ENCODE data around the gene STX7. TPM values are rescaled to one million over a fixed set of nuclear protein-coding genes. Genes with fewer than 3 reads are reported as not detected.
A peak's percentile ranks its signal among the peaks of the same experiment; 100 is the strongest.

Gene STX7
- total RNA-seq, 1 experiment from 2014 or later: 33.0 TPM

DNA sequence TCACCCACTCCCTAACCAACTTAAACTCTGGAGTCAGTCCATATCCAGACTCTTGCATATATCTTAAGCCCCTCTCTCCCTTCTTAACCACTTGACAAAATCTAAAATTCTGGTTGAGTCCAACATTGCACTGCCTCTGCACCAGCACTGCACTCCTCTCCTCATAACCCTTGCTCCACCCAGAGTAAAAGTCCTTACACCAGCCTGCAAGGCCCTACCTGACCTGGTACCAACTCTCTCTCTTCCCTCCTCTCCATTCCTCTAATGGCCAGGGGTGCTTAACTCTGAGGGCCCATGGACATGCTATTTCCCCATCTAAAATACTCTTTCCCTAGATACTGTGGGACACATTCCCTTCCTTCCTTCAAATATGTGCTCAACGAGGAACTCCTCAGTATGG, 21.0 kb downstream of the STX7 start:
- no peak for DNase-seq (ENCODE audit: unreplicated experiment)
- TF ChIP-seq, protein P1, sequence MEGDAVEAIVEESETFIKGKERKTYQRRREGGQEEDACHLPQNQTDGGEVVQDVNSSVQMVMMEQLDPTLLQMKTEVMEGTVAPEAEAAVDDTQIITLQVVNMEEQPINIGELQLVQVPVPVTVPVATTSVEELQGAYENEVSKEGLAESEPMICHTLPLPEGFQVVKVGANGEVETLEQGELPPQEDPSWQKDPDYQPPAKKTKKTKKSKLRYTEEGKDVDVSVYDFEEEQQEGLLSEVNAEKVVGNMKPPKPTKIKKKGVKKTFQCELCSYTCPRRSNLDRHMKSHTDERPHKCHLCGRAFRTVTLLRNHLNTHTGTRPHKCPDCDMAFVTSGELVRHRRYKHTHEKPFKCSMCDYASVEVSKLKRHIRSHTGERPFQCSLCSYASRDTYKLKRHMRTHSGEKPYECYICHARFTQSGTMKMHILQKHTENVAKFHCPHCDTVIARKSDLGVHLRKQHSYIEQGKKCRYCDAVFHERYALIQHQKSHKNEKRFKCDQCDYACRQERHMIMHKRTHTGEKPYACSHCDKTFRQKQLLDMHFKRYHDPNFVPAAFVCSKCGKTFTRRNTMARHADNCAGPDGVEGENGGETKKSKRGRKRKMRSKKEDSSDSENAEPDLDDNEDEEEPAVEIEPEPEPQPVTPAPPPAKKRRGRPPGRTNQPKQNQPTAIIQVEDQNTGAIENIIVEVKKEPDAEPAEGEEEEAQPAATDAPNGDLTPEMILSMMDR (IDR thresholded peaks at IDR 0.05; ENCODE audit: unreplicated experiment): no peak
- no peak overlapping the region for H3K27ac Mint-ChIP-seq (ENCODE audit: low read depth, unreplicated experiment)
- CTCF ChIA-PET: interaction anchor here (0.5 to 6.0 kb wide), 5 partner anchors 23 to 841 kb away, joined by 3 to 48 read pairs (median 4); no protein-coding TSS in a partner anchor
- intact Hi-C loops (cut with micrococcal nuclease): no loop called here
- H3K27me3 Mint-ChIP-seq (ENCODE audit: insufficient read depth, unreplicated experiment): no peaks in the 10 kb centered on the region
- H3K4me3 Mint-ChIP-seq (ENCODE audit: unreplicated experiment): no peak overlapping the region
- H3K4me1 Mint-ChIP-seq (ENCODE audit: insufficient read depth, unreplicated experiment): no peaks in the 10 kb centered on the region
- H3K9me3 Mint-ChIP-seq (ENCODE audit: unreplicated experiment): peaks cover 9% of the 10 kb centered on the region
- POLR2A ChIA-PET: interaction anchor here (0.7 kb wide), 1 partner anchor 20 kb away, joined by 3 read pairs; no protein-coding TSS in a partner anchor
- no TSS peak for BruUV-seq (replicated peaks)
- no peaks in the 10 kb centered on the region for H3K36me3 Mint-ChIP-seq (ENCODE audit: insufficient read depth, unreplicated experiment)

DNA sequence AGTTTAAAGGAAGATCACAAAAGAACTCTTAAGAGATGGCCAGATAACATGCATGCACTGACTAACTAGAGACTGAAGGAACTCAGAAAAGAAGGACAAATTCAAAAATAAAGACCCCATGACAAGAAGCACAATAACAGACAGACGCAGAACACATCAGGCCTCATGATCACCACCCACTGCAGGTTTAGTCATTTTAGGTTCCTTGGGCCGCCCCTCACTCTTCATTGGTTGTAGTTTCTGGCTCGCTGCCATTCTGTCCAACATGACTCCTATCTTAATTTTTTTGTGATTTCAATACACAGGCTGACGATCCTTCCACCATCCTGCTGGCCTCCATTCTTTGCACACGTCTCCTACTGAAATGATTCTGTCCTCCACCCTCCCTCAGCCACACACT, 21.6 kb downstream of the STX7 start:
- no TSS peak for BruUV-seq (replicated peaks)
- ChIA-PET POLR2A (no interaction called here), CTCF (interaction anchor here (1.4 kb wide), 1 partner anchor 191 kb away, joined by 3 read pairs; no protein-coding TSS in a partner anchor)
- H3K4me3 Mint-ChIP-seq (ENCODE audit: unreplicated experiment): no peak overlapping the region
- H3K27me3 Mint-ChIP-seq (ENCODE audit: insufficient read depth, unreplicated experiment): no peaks in the 10 kb centered on the region
- intact Hi-C loops (cut with micrococcal nuclease): no loop called here
- peak; percentile 62 for DNase-seq (ENCODE audit: unreplicated experiment)
- no peak overlapping the region for H3K27ac Mint-ChIP-seq (ENCODE audit: low read depth, unreplicated experiment)
- H3K36me3 Mint-ChIP-seq (ENCODE audit: insufficient read depth, unreplicated experiment): no peaks in the 10 kb centered on the region
- TF ChIP-seq, protein P1 (IDR thresholded peaks at IDR 0.05; ENCODE audit: unreplicated experiment): no peak
- H3K4me1 Mint-ChIP-seq (ENCODE audit: insufficient read depth, unreplicated experiment): no peaks in the 10 kb centered on the region
- H3K9me3 Mint-ChIP-seq (ENCODE audit: unreplicated experiment): peaks cover 9% of the 10 kb centered on the region

DNA sequence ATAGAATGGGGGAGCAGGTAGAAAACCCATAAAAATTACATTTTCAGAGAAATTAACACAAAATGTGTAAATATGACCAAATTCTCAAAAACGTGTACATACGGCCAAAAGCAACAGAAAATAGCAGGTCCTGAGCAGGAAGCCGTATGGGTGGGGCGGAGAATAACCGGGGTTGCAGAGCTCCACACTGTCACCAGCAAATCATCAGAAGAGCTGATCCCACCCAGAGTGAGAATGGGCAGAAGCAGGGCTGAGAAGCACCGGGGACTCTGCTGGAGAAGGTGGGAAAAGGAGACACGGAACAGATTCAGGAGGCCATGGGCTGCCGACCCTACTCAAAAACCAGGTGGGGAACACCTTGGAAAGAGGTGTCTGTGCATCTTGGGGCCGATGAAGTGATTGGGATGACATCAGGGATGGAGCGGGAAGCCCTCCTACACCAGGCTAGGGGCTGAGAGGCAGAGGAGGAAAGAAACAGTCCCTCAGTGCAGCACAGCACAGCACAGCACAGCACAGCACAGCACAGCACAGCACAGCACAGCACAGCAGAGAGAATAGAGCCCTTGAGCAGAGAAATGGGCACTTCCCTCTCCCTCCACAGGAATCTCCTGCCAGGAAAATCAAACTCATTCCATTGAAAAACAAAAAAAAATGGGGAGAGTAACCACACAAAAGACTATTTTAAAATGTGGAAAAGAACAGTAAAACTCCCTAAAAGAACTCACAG, 22.3 kb downstream of the STX7 start:
- Mint-ChIP-seq H3K4me1 (ENCODE audit: insufficient read depth, unreplicated experiment) (no peaks in the 10 kb centered on the region), H3K27ac (ENCODE audit: low read depth, unreplicated experiment) (no peak overlapping the region), H3K9me3 (ENCODE audit: unreplicated experiment) (peaks cover 9% of the 10 kb centered on the region), H3K4me3 (ENCODE audit: unreplicated experiment) (no peak overlapping the region), H3K36me3 (ENCODE audit: insufficient read depth, unreplicated experiment) (no peaks in the 10 kb centered on the region), H3K27me3 (ENCODE audit: insufficient read depth, unreplicated experiment) (no peaks in the 10 kb centered on the region)
- DNase-seq (ENCODE audit: unreplicated experiment): no peak
- POLR2A ChIA-PET: no interaction called here
- no TSS peak for BruUV-seq (replicated peaks)
- intact Hi-C loops (cut with micrococcal nuclease): no loop called here
- CTCF ChIA-PET: interaction anchor here (1.5 to 9.2 kb wide), 3 partner anchors 192 to 567 kb away, joined by 4 to 139 read pairs (median 119); no protein-coding TSS in a partner anchor
- TF ChIP-seq, protein P1 (IDR thresholded peaks at IDR 0.05; ENCODE audit: unreplicated experiment): no peak

DNA sequence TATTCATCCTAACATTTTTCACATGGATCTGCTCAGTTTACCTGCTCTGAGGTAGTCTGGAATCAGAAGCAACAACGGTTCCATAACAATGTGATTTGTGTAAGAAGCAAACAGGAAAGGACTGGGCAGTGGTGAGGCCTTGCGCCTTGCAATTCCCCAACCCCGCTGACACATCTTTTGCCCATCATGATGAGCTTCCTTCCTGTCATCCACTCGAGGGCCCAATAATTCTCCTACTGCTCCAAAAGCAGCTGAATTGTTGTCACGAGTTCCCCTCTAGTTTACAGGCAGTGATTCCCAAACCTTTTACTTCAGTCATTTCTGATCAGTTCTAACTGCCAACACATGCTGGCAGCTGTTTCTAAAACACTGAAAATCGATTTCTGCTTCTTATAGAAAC, 22.9 kb downstream of the STX7 start:
- TF ChIP-seq, protein P1 (IDR thresholded peaks at IDR 0.05; ENCODE audit: unreplicated experiment): no peak
- ChIA-PET CTCF (interaction anchor here (1.5 to 9.2 kb wide), 3 partner anchors 191 to 566 kb away, joined by 4 to 139 read pairs (median 119); no protein-coding TSS in a partner anchor), POLR2A (no interaction called here)
- no TSS peak for BruUV-seq (replicated peaks)
- no peak overlapping the region for H3K27ac Mint-ChIP-seq (ENCODE audit: low read depth, unreplicated experiment)
- H3K4me3 Mint-ChIP-seq (ENCODE audit: unreplicated experiment): no peak overlapping the region
- H3K27me3 Mint-ChIP-seq (ENCODE audit: insufficient read depth, unreplicated experiment): no peaks in the 10 kb centered on the region
- H3K36me3 Mint-ChIP-seq (ENCODE audit: insufficient read depth, unreplicated experiment): no peaks in the 10 kb centered on the region
- peaks cover 9% of the 10 kb centered on the region for H3K9me3 Mint-ChIP-seq (ENCODE audit: unreplicated experiment)
- intact Hi-C loops (cut with micrococcal nuclease): no loop called here
- no peak for DNase-seq (ENCODE audit: unreplicated experiment)
- H3K4me1 Mint-ChIP-seq (ENCODE audit: insufficient read depth, unreplicated experiment): no peaks in the 10 kb centered on the region

Data from MCF 10A (cell line).